Esophagus muscularis mucosa (tissue), 4 donors: ENCODE results near the gene CHCHD3. TPM values are rescaled to one million over a fixed set of nuclear protein-coding genes. Genes with fewer than 3 reads are reported as not detected.
"Not testable (repeated sequence)": the region's sequence is repeated elsewhere in the genome, so short reads cannot be mapped to it uniquely, and the experiment has no call there.

Source experiments
- DNase-seq: peaks from one replicate; pipeline ENCODE4 v3.0.0-alpha.2; 2017; ENCODE audit errors: extremely low spot score
- H3K27ac ChIP-seq, 4 donors: fragments of 200-600 bp; sonication (generic); replicated peaks in 1 of 4; 1 replicate in 3 of 4; 2 replicates in 1 of 4; pipeline ENCODE4 v1.5.1; 2016 to 2019; ENCODE audit warnings: mild to moderate bottlenecking in 1 of 4
- H3K27me3 ChIP-seq, 4 donors: fragments of 200-600 bp; sonication (generic); one replicate each; pipeline versions ENCODE4 v1.5.1 to v1.6.0; 2016 to 2019
- H3K36me3 ChIP-seq, 4 donors: fragments of 200-600 bp; sonication (generic); one replicate each; pipeline ENCODE4 v1.5.1; 2016 to 2019
- H3K4me1 ChIP-seq, 4 donors: fragments of 200-600 bp; sonication (generic); one replicate each; pipeline ENCODE4 v1.5.1; 2016 to 2019
- H3K4me3 ChIP-seq, 4 donors: fragments of 200-600 bp; sonication (generic); 1 replicate in 2 of 4; 2 replicates in 2 of 4; pipeline ENCODE4 v1.5.1; 2016 to 2019; ENCODE audit warnings: mild to moderate bottlenecking in 4 of 4, moderate library complexity in 1 of 4
- H3K9me3 ChIP-seq, 4 donors: fragments of 200-600 bp; sonication (generic); 1 replicate in 3 of 4; 2 replicates in 1 of 4; pipeline ENCODE4 v1.5.1; 2016 to 2019
- CTCF ChIP-seq, 3 experiments: fragments of 200-600 bp in 2 of 3; fragments of 450-650 bp in 1 of 3; sonication (generic) in 2 of 3; IDR thresholded peaks; one replicate each; pipeline ENCODE4 v1.5.1; 2017 to 2019; ENCODE audit warnings: antibody characterized with exemption in 3 of 3, mild to moderate bottlenecking in 2 of 3, moderate library complexity in 1 of 3
- EP300 ChIP-seq: sonication (generic); formaldehyde crosslinking; IDR thresholded peaks from one replicate; pipeline ENCODE4 v1.6.1; 2017; ENCODE audit warnings: antibody characterized with exemption
- POLR2A ChIP-seq: fragments of 450-650 bp; IDR thresholded peaks from one replicate; pipeline ENCODE4 v1.6.1; 2017; ENCODE audit warnings: antibody characterized with exemption, moderate library complexity, mild to moderate bottlenecking, low read depth
- POLR2AphosphoS5 ChIP-seq, 2 donors: sonication (generic); formaldehyde crosslinking; IDR thresholded peaks; one replicate each; pipeline ENCODE4 v1.6.1; 2017; ENCODE audit warnings: antibody characterized with exemption in 2 of 2
- WGBS: methylation state at CpG from one replicate; pipeline ENCODE4 v1.1.5; 2018; 5-methylcytosine and 5-hydroxymethylcytosine counted together
- intact Hi-C: fragments of 100-400 bp; cut with DNase I; formaldehyde crosslinking; loops from one replicate; pipeline ENCODE4 v1.15.1; 2023
- total RNA-seq, 4 donors: library from RNA; depleted of rRNA; stranded (reverse); fragments of >200 nt; gene quantifications; one replicate each; pipeline versions ENCODE4 v1.1.0 to v1.2.1, GENCODE V29; 2016

The CHCHD3 gene
- total RNA-seq, 4 donors from 2014 or later, result 58.6 to 74.3 (median 68.9) TPM

GRCh38 chr7:132933072-132933458 is 148.8 kb downstream of the CHCHD3 start:
- WGBS, result 80% methylated on average over 4 of the region's 4 CpGs
- Histone ChIP-seq H3K27ac (no peak overlapping the region), H3K9me3 (no peaks in the 10 kb centered on the region), H3K27me3 (no peaks in the 10 kb centered on the region), H3K4me1 (no peaks in the 10 kb centered on the region), H3K4me3 (no peak overlapping the region), H3K36me3 (no peaks in the 10 kb centered on the region)
- no peak for DNase-seq
- intact Hi-C loops, result no loop called here
- TF ChIP-seq CTCF (IDR thresholded peaks at IDR 0.05) (no peak), POLR2AphosphoS5 (IDR thresholded peaks at IDR 0.05) (no peak), EP300 (no peak), POLR2A (no peak)

GRCh38 chr7:132932296-132933071 is 149.4 kb downstream of the CHCHD3 start:
- Histone ChIP-seq H3K4me1 (no peaks in the 10 kb centered on the region), H3K36me3 (no peaks in the 10 kb centered on the region), H3K4me3 (no peak overlapping the region), H3K27me3 (no peaks in the 10 kb centered on the region), H3K27ac (no peak overlapping the region), H3K9me3 (no peaks in the 10 kb centered on the region)
- no peak for DNase-seq
- no peak for TF ChIP-seq CTCF (IDR thresholded peaks at IDR 0.05)
- TF ChIP-seq EP300, result no peak
- TF ChIP-seq POLR2AphosphoS5 (IDR thresholded peaks at IDR 0.05), result no peak
- TF ChIP-seq POLR2A, result no peak
- 91% methylated on average over 7 of the region's 7 CpGs for WGBS
- intact Hi-C loops, result no loop called here

- TF ChIP-seq CTCF (IDR thresholded peaks at IDR 0.05), result no peak
- no peak for TF ChIP-seq POLR2A
- TF ChIP-seq POLR2AphosphoS5 (IDR thresholded peaks at IDR 0.05), result no peak
- no peak for TF ChIP-seq EP300
- Histone ChIP-seq H3K9me3 (no peaks in the 10 kb centered on the region), H3K4me3 (no peak overlapping the region), H3K27ac (no peak overlapping the region), H3K27me3 (no peaks in the 10 kb centered on the region), H3K36me3 (no peaks in the 10 kb centered on the region), H3K4me1 (no peaks in the 10 kb centered on the region)
- 93% methylated on average over 4 of the region's 4 CpGs for WGBS
- intact Hi-C loops, result no loop called here
- DNase-seq, result no peak
Measured at GRCh38 chr7:132930881-132931280, 151.0 kb downstream of the CHCHD3 start.

GRCh38 chr7:132929944-132930343 is 151.9 kb downstream of the CHCHD3 start:
- H3K27me3 ChIP-seq, DNase-seq, H3K4me1 ChIP-seq, H3K9me3 ChIP-seq, H3K27ac ChIP-seq, H3K36me3 ChIP-seq, H3K4me3 ChIP-seq, intact Hi-C loops: not testable (repeated sequence)
- WGBS, result 86% methylated on average over 5 of the region's 5 CpGs

- TF ChIP-seq POLR2AphosphoS5 (IDR thresholded peaks at IDR 0.05) (no peak), CTCF (IDR thresholded peaks at IDR 0.05) (no peak), EP300 (no peak), POLR2A (no peak)
- H3K27me3 ChIP-seq, result no peaks in the 10 kb centered on the region
- H3K4me3 ChIP-seq, result no peak overlapping the region
- H3K36me3 ChIP-seq, result peaks cover 0 to 3% (median 0%) of the 10 kb centered on the region in 4 donors
- WGBS, result 92% methylated on average over 4 of the region's 4 CpGs
- no peaks in the 10 kb centered on the region for H3K4me1 ChIP-seq
- no peaks in the 10 kb centered on the region for H3K9me3 ChIP-seq
- intact Hi-C loops, result no loop called here
- no peak for DNase-seq
- H3K27ac ChIP-seq, result no peak overlapping the region
Measured at GRCh38 chr7:132919771-132920170, 162.1 kb downstream of the CHCHD3 start.
